GM12801 (cell line): Measurements from ENCODE around the gene LMNA.

Source experiments
- TF ChIP-seq, protein P1 (sequence below): IDR thresholded peaks from one replicate; pipeline ENCODE4 v1.5.1; 2011; ENCODE audit warnings: control low read depth; ENCODE audit not compliant: insufficient read length; ENCODE audit errors: extremely low read depth

Gene LMNA

GRCh38 chr1:156103521-156103947 is 11.0 kb upstream of the LMNA start:
- TF ChIP-seq, protein P1, sequence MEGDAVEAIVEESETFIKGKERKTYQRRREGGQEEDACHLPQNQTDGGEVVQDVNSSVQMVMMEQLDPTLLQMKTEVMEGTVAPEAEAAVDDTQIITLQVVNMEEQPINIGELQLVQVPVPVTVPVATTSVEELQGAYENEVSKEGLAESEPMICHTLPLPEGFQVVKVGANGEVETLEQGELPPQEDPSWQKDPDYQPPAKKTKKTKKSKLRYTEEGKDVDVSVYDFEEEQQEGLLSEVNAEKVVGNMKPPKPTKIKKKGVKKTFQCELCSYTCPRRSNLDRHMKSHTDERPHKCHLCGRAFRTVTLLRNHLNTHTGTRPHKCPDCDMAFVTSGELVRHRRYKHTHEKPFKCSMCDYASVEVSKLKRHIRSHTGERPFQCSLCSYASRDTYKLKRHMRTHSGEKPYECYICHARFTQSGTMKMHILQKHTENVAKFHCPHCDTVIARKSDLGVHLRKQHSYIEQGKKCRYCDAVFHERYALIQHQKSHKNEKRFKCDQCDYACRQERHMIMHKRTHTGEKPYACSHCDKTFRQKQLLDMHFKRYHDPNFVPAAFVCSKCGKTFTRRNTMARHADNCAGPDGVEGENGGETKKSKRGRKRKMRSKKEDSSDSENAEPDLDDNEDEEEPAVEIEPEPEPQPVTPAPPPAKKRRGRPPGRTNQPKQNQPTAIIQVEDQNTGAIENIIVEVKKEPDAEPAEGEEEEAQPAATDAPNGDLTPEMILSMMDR: no peak

GRCh38 chr1:156104065-156104810 is 10.3 kb upstream of the LMNA start:
- TF ChIP-seq, protein P1: no peak

GRCh38 chr1:156104861-156105832 is 9.4 kb upstream of the LMNA start:
- TF ChIP-seq, protein P1: no peak

GRCh38 chr1:156106624-156107488 is 7.7 kb upstream of the LMNA start:
- TF ChIP-seq, protein P1: no peak

DNA sequence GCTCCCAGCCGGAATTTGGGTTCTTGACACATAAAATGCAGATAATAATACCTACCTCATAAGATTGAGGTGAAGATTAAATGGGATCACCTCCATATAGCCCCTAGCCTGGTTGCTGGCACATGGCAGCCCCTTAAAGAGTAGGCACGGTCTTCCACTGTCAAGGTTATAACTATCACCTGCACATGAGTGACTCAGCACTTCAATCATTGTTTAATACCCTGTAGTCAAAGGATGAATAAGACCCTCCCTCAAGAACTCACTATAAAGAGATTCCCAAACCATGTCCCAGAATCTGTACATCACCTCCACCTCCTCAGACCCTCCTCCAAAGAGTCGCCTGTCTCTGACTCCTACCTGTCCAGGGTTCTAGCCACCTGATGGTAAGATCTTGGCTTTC is 6.5 kb upstream of the LMNA start:
- TF ChIP-seq, protein P1: no peak

DNA sequence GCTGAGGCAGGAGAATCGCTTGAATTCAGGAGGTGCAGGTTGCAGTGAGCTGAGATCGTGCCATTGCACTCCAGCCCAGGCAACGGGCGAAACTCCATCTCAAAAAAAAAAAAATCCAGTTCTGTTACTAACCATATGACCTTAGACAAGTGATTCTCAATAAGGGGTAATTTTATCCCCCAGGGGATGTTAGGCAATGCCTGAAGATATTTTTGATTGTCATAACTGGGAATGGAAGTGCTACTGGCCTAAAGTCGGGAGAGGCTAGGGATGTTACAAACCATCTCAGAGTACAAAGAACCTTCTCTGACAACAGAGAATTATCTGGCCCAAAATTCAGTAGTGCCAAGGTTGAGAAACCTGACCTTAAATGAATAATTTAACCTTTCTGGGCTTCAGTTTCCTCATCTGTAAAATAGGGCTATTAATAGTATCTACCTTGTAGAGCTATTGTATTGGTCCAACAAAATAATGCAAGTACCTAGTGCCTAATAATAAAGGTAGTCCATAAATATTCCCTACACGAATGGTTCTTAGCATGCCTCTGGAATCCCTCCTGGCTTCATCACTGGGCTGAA is 5.8 kb upstream of the LMNA start:
- TF ChIP-seq, protein P1: no peak
